ENCODE results near the gene GSS.

The GSS gene

GRCh38 chr20:34978092-34978744 lies 22.6 kb upstream of the GSS start:
- DNase-seq (ENCODE audit: low read depth in 3 of 3): no peak

- no peak for DNase-seq (ENCODE audit: low read depth in 3 of 3)
These were observed 21.9 kb upstream of the GSS start for GRCh38 chr20:34977365-34978091.

- DNase-seq (ENCODE audit: low read depth in 3 of 3): no peak
These were observed 20.7 kb upstream of the GSS start for GRCh38 chr20:34976286-34976685.

- no peak for DNase-seq (ENCODE audit: low read depth in 3 of 3)
These were observed 18.6 kb upstream of the GSS start for GRCh38 chr20:34974246-34974645.

GRCh38 chr20:34971561-34972235 lies 16.1 kb upstream of the GSS start:
- DNase-seq (ENCODE audit: low read depth in 3 of 3): no peak

GRCh38 chr20:34970846-34971560 lies 15.4 kb upstream of the GSS start:
- no peak for DNase-seq (ENCODE audit: low read depth in 3 of 3)

- DNase-seq (ENCODE audit: low read depth in 3 of 3): no peak
These were observed 14.7 kb upstream of the GSS start for GRCh38 chr20:34970193-34970840.

GRCh38 chr20:34968042-34968775 lies 12.6 kb upstream of the GSS start:
- no peak for DNase-seq (ENCODE audit: low read depth in 3 of 3)

GRCh38 chr20:34967421-34967820 lies 11.8 kb upstream of the GSS start:
- no peak for DNase-seq (ENCODE audit: low read depth in 3 of 3)

- DNase-seq (ENCODE audit: low read depth in 3 of 3): no peak
These were observed 9.4 kb upstream of the GSS start for GRCh38 chr20:34965051-34965450.

GRCh38 chr20:34964486-34964885 lies 8.9 kb upstream of the GSS start:
- DNase-seq (ENCODE audit: low read depth in 3 of 3): no peak

GRCh38 chr20:34956751-34957472 lies 1.3 kb upstream of the GSS start:
- DNase-seq (ENCODE audit: low read depth in 3 of 3): no peak

GRCh38 chr20:34956041-34956458 lies 444 bp upstream of the GSS start:
- DNase-seq (ENCODE audit: low read depth in 3 of 3): no peak

- no peak for DNase-seq (ENCODE audit: low read depth in 3 of 3)
These were observed 739 bp downstream of the GSS start for GRCh38 chr20:34954904-34955230.

GRCh38 chr20:34953960-34954359 lies 1.6 kb downstream of the GSS start:
- no peak for DNase-seq (ENCODE audit: low read depth in 3 of 3)

GRCh38 chr20:34952671-34953070 lies 2.9 kb downstream of the GSS start:
- no peak for DNase-seq (ENCODE audit: low read depth in 3 of 3)

GRCh38 chr20:34951652-34952051 lies 4.0 kb downstream of the GSS start:
- DNase-seq (ENCODE audit: low read depth in 3 of 3): no peak

GRCh38 chr20:34951252-34951651 lies 4.4 kb downstream of the GSS start:
- DNase-seq (ENCODE audit: low read depth in 3 of 3): no peak

GRCh38 chr20:34949120-34949519 lies 6.5 kb downstream of the GSS start:
- DNase-seq (ENCODE audit: low read depth in 3 of 3): no peak

- no peak for DNase-seq (ENCODE audit: low read depth in 3 of 3)
These were observed 7.6 kb downstream of the GSS start for GRCh38 chr20:34948030-34948429.

GRCh38 chr20:34947336-34947735 lies 8.3 kb downstream of the GSS start:
- DNase-seq (ENCODE audit: low read depth in 3 of 3): no peak

All from stimulated activated CD4-positive, alpha-beta T cell treated with anti-CD3 and anti-CD28 coated beads, TNF-alpha, amount 100 ng/mL, for 4 hours (primary cell).